BLaER1 (cell line): ENCODE results near the gene ZC3H18.
A peak's percentile ranks its signal among the peaks of the same experiment; 100 is the strongest.

Source experiments
- H3K27ac ChIP-seq: shearing (Covaris generic); formaldehyde crosslinking; 2 replicates; pipeline ENCODE4 v1.8.1; 2022
- H3K27me3 ChIP-seq: shearing (Covaris generic); formaldehyde crosslinking; 2 replicates; pipeline ENCODE4 v1.8.1; 2022
- H3K36me3 ChIP-seq: shearing (Covaris generic); formaldehyde crosslinking; 2 replicates; pipeline ENCODE4 v1.8.1; 2022
- H3K4me1 ChIP-seq: shearing (Covaris generic); formaldehyde crosslinking; 2 replicates; pipeline ENCODE4 v1.8.1; 2022
- H3K4me2 ChIP-seq: shearing (Covaris generic); formaldehyde crosslinking; 2 replicates; pipeline ENCODE4 v1.8.1; 2022
- H3K4me3 ChIP-seq: shearing (Covaris generic); formaldehyde crosslinking; 2 replicates; pipeline ENCODE4 v1.8.1; 2022
- H3K9ac ChIP-seq: shearing (Covaris generic); formaldehyde crosslinking; 2 replicates; pipeline ENCODE4 v1.8.1; 2022
- H3K9me3 ChIP-seq: shearing (Covaris generic); formaldehyde crosslinking; 2 replicates; pipeline ENCODE4 v1.8.1; 2022
- H4K20me1 ChIP-seq: shearing (Covaris generic); formaldehyde crosslinking; 2 replicates; pipeline ENCODE4 v1.8.1; 2022
- Cebpa-rat ChIP-seq: shearing (Covaris generic); IDR thresholded peaks from 2 replicates; pipeline ENCODE4 v1.8.1; 2022

ZC3H18 gene

GRCh38 chr16:88627531-88628411, 57.6 kb downstream of the ZC3H18 start:
- H3K9ac ChIP-seq, result peak overlapping the region; percentile 85
- H4K20me1 ChIP-seq, result peaks cover 18% of the 10 kb centered on the region
- peak overlapping the region; percentile 52; the same call in 1 of the 2 replicates for H3K4me3 ChIP-seq
- peak overlapping the region; percentile 99 for H3K27ac ChIP-seq
- TF ChIP-seq Cebpa-rat, result no peak
- H3K4me1 ChIP-seq, result peaks cover 90% of the 10 kb centered on the region
- no peaks in the 10 kb centered on the region for H3K9me3 ChIP-seq
- peak overlapping the region; percentile 96 for H3K4me2 ChIP-seq
- H3K36me3 ChIP-seq, result peaks cover 77% of the 10 kb centered on the region
- H3K27me3 ChIP-seq, result no peaks in the 10 kb centered on the region

GRCh38 chr16:88628512-88628974, 58.3 kb downstream of the ZC3H18 start:
- H3K27me3 ChIP-seq, result no peaks in the 10 kb centered on the region
- H3K27ac ChIP-seq, result peak overlapping the region; percentile 99
- peaks cover 98% of the 10 kb centered on the region for H3K4me1 ChIP-seq
- TF ChIP-seq Cebpa-rat, result no peak
- no peaks in the 10 kb centered on the region for H3K9me3 ChIP-seq
- peaks cover 69% of the 10 kb centered on the region for H3K36me3 ChIP-seq
- H4K20me1 ChIP-seq, result peaks cover 25% of the 10 kb centered on the region
- H3K9ac ChIP-seq, result peak overlapping the region; percentile 85
- peak overlapping the region; percentile 96 for H3K4me2 ChIP-seq
- peak overlapping the region; percentile 52; the same call in 1 of the 2 replicates for H3K4me3 ChIP-seq

GRCh38 chr16:88629835-88630234, 59.6 kb downstream of the ZC3H18 start:
- H3K4me2 ChIP-seq, result peak overlapping the region; percentile 96
- H3K4me3 ChIP-seq, result no peak overlapping the region
- H3K4me1 ChIP-seq, result peaks cover 100% of the 10 kb centered on the region
- peak overlapping the region; percentile 99 for H3K27ac ChIP-seq
- H3K9ac ChIP-seq, result peak overlapping the region; percentile 35; the same call in 1 of the 2 replicates
- H3K9me3 ChIP-seq, result no peaks in the 10 kb centered on the region
- peaks cover 20% of the 10 kb centered on the region for H4K20me1 ChIP-seq
- H3K27me3 ChIP-seq, result no peaks in the 10 kb centered on the region
- TF ChIP-seq Cebpa-rat, result no peak
- H3K36me3 ChIP-seq, result peaks cover 56% of the 10 kb centered on the region

- no peak for TF ChIP-seq Cebpa-rat
- Histone ChIP-seq H4K20me1 (peaks cover 23% of the 10 kb centered on the region), H3K9me3 (no peaks in the 10 kb centered on the region), H3K4me3 (no peak overlapping the region), H3K9ac (0 out of 2 replicates have a peak overlapping the region, but pooled peaks have one; percentile 43), H3K36me3 (peaks cover 50% of the 10 kb centered on the region), H3K27me3 (peaks cover 6% of the 10 kb centered on the region; the same call in 1 of the 2 replicates), H3K4me1 (peaks cover 100% of the 10 kb centered on the region), H3K4me2 (peak overlapping the region; percentile 96), H3K27ac (peak overlapping the region; percentile 99)
These were observed 60.2 kb downstream of the ZC3H18 start for GRCh38 chr16:88630433-88630832.

- Histone ChIP-seq H3K27me3 (peaks cover 11% of the 10 kb centered on the region), H3K36me3 (peaks cover 45% of the 10 kb centered on the region), H3K9me3 (no peaks in the 10 kb centered on the region), H3K4me2 (peak overlapping the region; percentile 96), H3K27ac (peak overlapping the region; percentile 63), H3K9ac (peak overlapping the region; percentile 43; the same call in 1 of the 2 replicates), H3K4me1 (peaks cover 100% of the 10 kb centered on the region), H3K4me3 (no peak overlapping the region), H4K20me1 (peaks cover 28% of the 10 kb centered on the region)
- TF ChIP-seq Cebpa-rat, result no peak
These were observed 60.7 kb downstream of the ZC3H18 start for GRCh38 chr16:88630941-88631340.

- no peaks in the 10 kb centered on the region for H3K9me3 ChIP-seq
- peaks cover 100% of the 10 kb centered on the region for H3K4me1 ChIP-seq
- no peak overlapping the region for H3K4me3 ChIP-seq
- peaks cover 31% of the 10 kb centered on the region for H4K20me1 ChIP-seq
- H3K9ac ChIP-seq, result peak overlapping the region; percentile 43; the same call in 1 of the 2 replicates
- peak overlapping the region; percentile 96 for H3K4me2 ChIP-seq
- TF ChIP-seq Cebpa-rat, result no peak
- H3K27me3 ChIP-seq, result peaks cover 15% of the 10 kb centered on the region
- H3K27ac ChIP-seq, result peak overlapping the region; percentile 63
- peaks cover 41% of the 10 kb centered on the region for H3K36me3 ChIP-seq
These were observed 61.2 kb downstream of the ZC3H18 start for GRCh38 chr16:88631384-88631783.

GRCh38 chr16:88631920-88632586, 61.9 kb downstream of the ZC3H18 start:
- Histone ChIP-seq H3K9ac (peak overlapping the region; percentile 34), H3K4me1 (peaks cover 100% of the 10 kb centered on the region), H3K36me3 (peaks cover 35% of the 10 kb centered on the region), H4K20me1 (peaks cover 33% of the 10 kb centered on the region), H3K4me2 (peak overlapping the region; percentile 96), H3K4me3 (no peak overlapping the region), H3K27ac (peak overlapping the region; percentile 53), H3K27me3 (peaks cover 22% of the 10 kb centered on the region), H3K9me3 (no peaks in the 10 kb centered on the region)
- no peak for TF ChIP-seq Cebpa-rat

- peak overlapping the region; percentile 53 for H3K27ac ChIP-seq
- H3K9ac ChIP-seq, result peak overlapping the region; percentile 34; the same call in 1 of the 2 replicates
- H3K4me3 ChIP-seq, result no peak overlapping the region
- peaks cover 37% of the 10 kb centered on the region for H4K20me1 ChIP-seq
- peak overlapping the region; percentile 96 for H3K4me2 ChIP-seq
- H3K36me3 ChIP-seq, result peaks cover 35% of the 10 kb centered on the region
- peaks cover 27% of the 10 kb centered on the region for H3K27me3 ChIP-seq
- TF ChIP-seq Cebpa-rat, result no peak
- no peaks in the 10 kb centered on the region for H3K9me3 ChIP-seq
- peaks cover 100% of the 10 kb centered on the region for H3K4me1 ChIP-seq
These were observed 62.4 kb downstream of the ZC3H18 start for GRCh38 chr16:88632587-88632930.

- Histone ChIP-seq H3K4me2 (peak overlapping the region; percentile 96), H3K27ac (peak overlapping the region; percentile 85), H3K4me3 (peak overlapping the region; percentile 65), H3K36me3 (peaks cover 35% of the 10 kb centered on the region), H4K20me1 (peaks cover 49% of the 10 kb centered on the region), H3K4me1 (peaks cover 100% of the 10 kb centered on the region), H3K9ac (peak overlapping the region; percentile 73), H3K27me3 (peaks cover 38% of the 10 kb centered on the region), H3K9me3 (no peaks in the 10 kb centered on the region)
- no peak for TF ChIP-seq Cebpa-rat
These were observed 63.5 kb downstream of the ZC3H18 start for GRCh38 chr16:88633684-88634140.
